ENCODE measurements around the gene ALKBH3. TPM values are rescaled to one million over a fixed set of nuclear protein-coding genes. Genes with fewer than 3 reads are reported as not detected.

The ALKBH3 gene
- total RNA-seq, 2 donors from 2014 or later = 81.7 to 84.4 TPM

DNA sequence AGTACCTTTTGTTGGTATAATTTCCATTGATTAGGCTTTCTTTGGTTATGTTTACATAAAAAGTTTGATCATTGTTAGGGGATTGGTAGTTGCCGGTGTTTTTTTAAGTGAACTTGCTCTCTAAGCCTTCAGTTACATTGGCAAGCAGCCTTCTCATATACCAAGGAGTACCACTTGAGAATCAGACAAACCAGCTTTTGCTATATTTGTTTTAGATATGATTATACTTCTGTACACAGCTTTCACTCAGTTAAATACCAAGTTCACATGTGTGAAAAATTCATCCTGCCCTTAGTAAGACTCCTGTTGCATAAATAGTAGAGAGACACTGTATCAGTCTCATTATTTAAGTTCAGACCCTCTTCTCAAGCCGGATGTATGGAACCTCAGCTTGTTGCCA lies 22.4 kb downstream of the ALKBH3 start:
- peaks cover 14% of the 10 kb centered on the region for H3K4me1 Mint-ChIP-seq (ENCODE audit: low read depth)
- H3K27me3 Mint-ChIP-seq (ENCODE audit: low read depth) = no peaks in the 10 kb centered on the region
- ATAC-seq (replicated peaks in 1 of 2) = no peak
- peaks cover 4 to 7% of the 10 kb centered on the region in 2 donors for H3K36me3 Mint-ChIP-seq (ENCODE audit: insufficient read depth in 2 of 2)
- H3K27ac Mint-ChIP-seq = no peak overlapping the region
- H3K4me3 Mint-ChIP-seq = no peak overlapping the region
- no peaks in the 10 kb centered on the region for H3K9me3 Mint-ChIP-seq
- no peak for DNase-seq

DNA sequence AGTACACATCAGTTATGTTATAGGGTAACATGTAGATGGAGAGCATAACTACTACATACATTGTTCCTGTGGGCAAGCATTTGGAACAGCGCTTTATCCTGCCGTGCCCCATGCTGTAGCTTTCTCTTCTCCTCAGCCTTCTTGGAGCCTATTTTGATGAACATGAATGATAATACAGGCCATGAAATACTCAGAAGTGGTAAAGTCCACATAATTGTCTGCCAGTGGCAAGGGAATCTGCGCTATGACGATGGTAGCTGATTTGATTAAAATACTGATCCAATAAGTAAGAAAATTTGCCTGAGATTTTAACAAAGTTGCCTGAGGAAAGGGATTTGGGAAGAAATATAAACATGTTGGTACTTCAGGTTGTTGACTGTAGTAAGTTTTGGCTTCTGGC lies 23.3 kb downstream of the ALKBH3 start:
- ATAC-seq (replicated peaks in 1 of 2) = no peak
- Mint-ChIP-seq H3K27me3 (ENCODE audit: low read depth) (no peaks in the 10 kb centered on the region), H3K4me1 (ENCODE audit: low read depth) (peaks cover 14% of the 10 kb centered on the region), H3K4me3 (no peak overlapping the region), H3K36me3 (ENCODE audit: insufficient read depth in 2 of 2) (peaks cover 0 to 3% of the 10 kb centered on the region in 2 donors), H3K9me3 (no peaks in the 10 kb centered on the region), H3K27ac (peak overlapping the region; percentile 42)
- DNase-seq = no peak

DNA sequence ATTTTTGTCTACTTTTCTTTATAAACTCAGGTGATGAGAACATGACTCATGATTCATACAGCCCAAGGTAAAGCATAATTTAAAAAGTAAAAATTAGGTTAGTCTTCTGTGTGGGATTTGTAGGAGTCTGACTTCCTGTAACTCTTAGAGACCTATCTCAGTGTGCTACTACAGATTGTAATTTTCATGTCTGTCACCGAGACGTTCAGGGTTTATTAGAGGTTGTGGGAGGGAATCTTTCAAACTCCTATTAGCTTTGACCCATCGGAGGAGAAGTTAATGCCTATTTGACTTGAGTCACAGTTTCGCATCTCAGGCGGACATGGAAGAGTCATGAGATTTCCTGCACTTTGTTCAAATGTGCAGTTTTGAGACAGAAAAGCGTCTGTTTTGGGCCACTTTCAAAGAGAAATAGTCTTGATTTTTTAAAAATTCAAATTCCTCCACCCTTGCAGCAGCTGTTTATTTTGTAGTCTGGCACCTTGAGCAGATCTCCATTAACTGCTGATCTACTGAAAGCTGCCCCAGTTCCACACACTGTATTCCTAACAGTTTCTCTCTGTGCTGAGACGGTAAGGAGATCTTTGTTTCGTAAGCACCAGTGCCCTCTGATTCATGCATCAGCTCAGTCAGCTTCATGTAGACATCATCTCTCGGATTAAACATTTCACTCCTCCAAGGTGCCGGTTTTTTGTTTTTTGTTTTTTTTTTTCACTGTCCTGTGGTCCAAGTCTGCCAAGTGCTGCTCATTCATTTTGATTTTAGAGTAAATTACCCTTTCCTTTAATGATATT lies 24.3 kb downstream of the ALKBH3 start:
- ATAC-seq (replicated peaks in 1 of 2) (no peak), DNase-seq (no peak)
- no peaks in the 10 kb centered on the region for H3K27me3 Mint-ChIP-seq (ENCODE audit: low read depth)
- H3K36me3 Mint-ChIP-seq (ENCODE audit: insufficient read depth in 2 of 2) = peaks cover 0 to 7% of the 10 kb centered on the region in 2 donors
- peaks cover 14% of the 10 kb centered on the region for H3K4me1 Mint-ChIP-seq (ENCODE audit: low read depth)
- no peak overlapping the region for H3K4me3 Mint-ChIP-seq
- H3K27ac Mint-ChIP-seq = no peak overlapping the region
- H3K9me3 Mint-ChIP-seq = no peaks in the 10 kb centered on the region

DNA sequence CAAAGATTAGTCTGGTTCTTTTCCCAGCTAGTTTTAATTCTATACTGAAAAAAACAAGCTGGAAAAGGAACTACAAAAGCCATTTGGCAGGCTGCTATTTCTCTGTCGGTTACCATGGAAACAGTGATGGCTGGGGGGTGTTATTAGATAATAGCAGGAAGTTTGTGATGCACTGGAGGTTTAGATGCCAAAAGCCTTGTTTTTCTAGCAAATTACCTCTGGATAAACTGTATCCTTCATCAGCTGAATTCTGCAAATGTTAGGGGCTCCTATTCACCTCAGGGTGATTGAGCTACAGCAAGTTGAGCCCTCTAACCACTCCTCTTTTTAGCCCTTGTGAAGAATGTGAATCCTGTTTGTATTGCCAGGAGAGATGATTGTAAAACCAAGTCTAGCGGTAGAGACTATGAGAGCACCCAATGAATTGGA lies 25.2 kb downstream of the ALKBH3 start:
- H3K27me3 Mint-ChIP-seq (ENCODE audit: low read depth) = no peaks in the 10 kb centered on the region
- no peak overlapping the region for H3K4me3 Mint-ChIP-seq
- H3K27ac Mint-ChIP-seq = no peak overlapping the region
- peaks cover 14% of the 10 kb centered on the region for H3K4me1 Mint-ChIP-seq (ENCODE audit: low read depth)
- no peaks in the 10 kb centered on the region for H3K9me3 Mint-ChIP-seq
- peaks cover 2 to 10% of the 10 kb centered on the region in 2 donors for H3K36me3 Mint-ChIP-seq (ENCODE audit: insufficient read depth in 2 of 2)
- DNase-seq = no peak
- ATAC-seq (replicated peaks in 1 of 2) = no peak

GRCh38 chr11:43907028-43907975 lies 26.7 kb downstream of the ALKBH3 start:
- peak overlapping the region; percentile 44 for H3K27ac Mint-ChIP-seq
- H3K9me3 Mint-ChIP-seq = no peaks in the 10 kb centered on the region
- ATAC-seq (replicated peaks in 1 of 2) (peak; percentile 37 to 38), DNase-seq (no peak)
- peaks cover 4 to 10% of the 10 kb centered on the region in 2 donors for H3K36me3 Mint-ChIP-seq (ENCODE audit: insufficient read depth in 2 of 2)
- peak overlapping the region; percentile 29 to 44 for H3K4me3 Mint-ChIP-seq
- H3K4me1 Mint-ChIP-seq (ENCODE audit: low read depth) = peaks cover 17% of the 10 kb centered on the region
- no peaks in the 10 kb centered on the region for H3K27me3 Mint-ChIP-seq (ENCODE audit: low read depth)

DNA sequence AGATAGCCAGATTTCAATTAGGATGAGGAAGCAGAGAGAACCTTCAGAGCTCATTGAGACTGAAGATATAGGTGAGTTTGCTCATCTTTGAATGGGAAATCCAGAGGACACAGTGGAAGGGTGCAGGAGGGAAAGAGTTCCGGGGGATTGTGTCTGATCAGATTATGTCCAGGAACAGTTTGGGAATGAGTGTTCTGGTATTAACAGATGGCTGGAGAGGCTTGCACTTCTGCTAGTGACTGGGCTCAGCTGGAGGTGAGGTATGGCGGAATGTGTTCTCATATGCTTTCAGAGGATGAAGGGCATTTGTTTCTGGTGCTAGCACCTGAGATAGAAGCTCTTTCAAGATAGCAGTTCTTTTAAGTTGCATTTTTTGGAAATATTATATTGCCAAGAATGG lies 27.6 kb downstream of the ALKBH3 start:
- Mint-ChIP-seq H3K27me3 (ENCODE audit: low read depth) (no peaks in the 10 kb centered on the region), H3K9me3 (no peaks in the 10 kb centered on the region), H3K27ac (no peak overlapping the region), H3K4me3 (no peak overlapping the region), H3K36me3 (ENCODE audit: insufficient read depth in 2 of 2) (peaks cover 4 to 11% of the 10 kb centered on the region in 2 donors), H3K4me1 (ENCODE audit: low read depth) (peaks cover 19% of the 10 kb centered on the region)
- ATAC-seq (replicated peaks in 1 of 2) (no peak), DNase-seq (no peak)

GRCh38 chr11:43908683-43909082 lies 28.1 kb downstream of the ALKBH3 start:
- Mint-ChIP-seq H3K36me3 (ENCODE audit: insufficient read depth in 2 of 2) (peaks cover 4 to 13% of the 10 kb centered on the region in 2 donors), H3K27ac (no peak overlapping the region), H3K9me3 (no peaks in the 10 kb centered on the region), H3K27me3 (ENCODE audit: low read depth) (no peaks in the 10 kb centered on the region), H3K4me1 (ENCODE audit: low read depth) (peaks cover 19% of the 10 kb centered on the region), H3K4me3 (no peak overlapping the region)
- DNase-seq (no peak), ATAC-seq (replicated peaks in 1 of 2) (no peak)

DNA sequence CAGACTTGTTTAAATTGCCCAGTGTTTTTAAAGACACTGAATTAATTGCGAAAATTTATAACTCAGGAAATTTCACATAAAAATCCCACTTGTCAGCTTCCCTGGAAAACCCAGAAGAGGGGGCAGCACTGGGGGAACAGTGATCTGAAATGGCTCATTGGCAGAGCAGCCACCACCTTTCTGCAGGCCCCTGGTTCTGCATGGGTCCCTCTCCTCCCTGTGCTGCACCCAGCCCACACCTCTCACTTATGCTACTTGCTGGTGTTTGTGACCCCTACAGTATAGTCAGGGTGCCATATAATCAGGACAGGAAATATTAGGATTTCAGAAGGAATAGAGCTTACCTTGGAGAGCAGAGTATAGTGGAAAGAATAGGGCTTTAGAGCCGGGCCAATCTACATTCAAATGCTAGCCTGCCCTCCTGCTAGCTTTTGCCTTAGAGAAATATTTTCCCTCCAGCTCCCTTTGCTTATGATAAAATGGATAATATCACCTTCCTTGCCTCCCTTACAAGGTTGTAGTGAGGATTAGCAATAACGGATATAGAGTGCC lies 33.3 kb downstream of the ALKBH3 start:
- H3K4me3 Mint-ChIP-seq = no peak overlapping the region
- peak overlapping the region; percentile 23 for H3K27ac Mint-ChIP-seq
- ATAC-seq (replicated peaks in 1 of 2) = no peak
- H3K36me3 Mint-ChIP-seq (ENCODE audit: insufficient read depth in 2 of 2) = peaks cover 7 to 18% of the 10 kb centered on the region in 2 donors
- DNase-seq = no peak
- no peaks in the 10 kb centered on the region for H3K9me3 Mint-ChIP-seq
- no peaks in the 10 kb centered on the region for H3K27me3 Mint-ChIP-seq (ENCODE audit: low read depth)
- peaks cover 10% of the 10 kb centered on the region for H3K4me1 Mint-ChIP-seq (ENCODE audit: low read depth)

GRCh38 chr11:43914466-43914865 lies 33.8 kb downstream of the ALKBH3 start:
- ATAC-seq (replicated peaks in 1 of 2) (no peak), DNase-seq (no peak)
- Mint-ChIP-seq H3K9me3 (no peaks in the 10 kb centered on the region), H3K4me1 (ENCODE audit: low read depth) (peaks cover 12% of the 10 kb centered on the region), H3K36me3 (ENCODE audit: insufficient read depth in 2 of 2) (peaks cover 7 to 18% of the 10 kb centered on the region in 2 donors), H3K27ac (peak overlapping the region; percentile 23), H3K27me3 (ENCODE audit: low read depth) (no peaks in the 10 kb centered on the region), H3K4me3 (no peak overlapping the region)

- ATAC-seq (replicated peaks in 1 of 2) = no peak
- Mint-ChIP-seq H3K36me3 (ENCODE audit: insufficient read depth in 2 of 2) (peaks cover 9 to 19% of the 10 kb centered on the region in 2 donors), H3K9me3 (no peaks in the 10 kb centered on the region), H3K27ac (no peak overlapping the region), H3K4me1 (ENCODE audit: low read depth) (peaks cover 27% of the 10 kb centered on the region), H3K27me3 (ENCODE audit: low read depth) (no peaks in the 10 kb centered on the region), H3K4me3 (no peak overlapping the region)
- no peak for DNase-seq
Measured at GRCh38 chr11:43916621-43917020, 36.0 kb downstream of the ALKBH3 start.

- Mint-ChIP-seq H3K4me3 (no peak overlapping the region), H3K36me3 (ENCODE audit: insufficient read depth in 2 of 2) (peaks cover 9 to 19% of the 10 kb centered on the region in 2 donors)
Measured at GRCh38 chr11:43917851-43918250, 37.2 kb downstream of the ALKBH3 start.

DNA sequence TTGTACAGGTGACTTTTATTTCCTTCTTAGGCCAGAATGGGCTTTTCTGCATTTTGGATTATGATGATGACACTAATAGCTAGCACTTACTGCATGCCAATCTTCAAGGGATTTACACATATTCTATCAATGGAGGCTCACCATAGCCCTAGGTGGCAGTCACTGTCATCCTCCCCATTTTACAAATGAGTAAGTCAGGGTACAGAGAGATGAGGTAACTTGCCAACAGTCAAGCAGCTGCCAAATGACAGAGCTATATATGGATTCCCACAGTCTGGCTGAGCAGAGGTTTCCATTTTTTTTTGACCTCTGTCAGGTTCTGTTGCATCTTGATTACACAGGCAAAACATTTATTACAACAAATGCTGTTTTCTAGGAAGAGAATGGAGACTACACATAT lies 38.0 kb downstream of the ALKBH3 start:
- ATAC-seq (replicated peaks in 1 of 2) (peak; percentile 38 to 51), DNase-seq (peak in 1 of 2 donors; percentile 13)
- H3K36me3 Mint-ChIP-seq (ENCODE audit: insufficient read depth in 2 of 2) = peaks cover 9 to 17% of the 10 kb centered on the region in 2 donors
- peak overlapping the region; percentile 14 for H3K27ac Mint-ChIP-seq
- H3K4me3 Mint-ChIP-seq = peak overlapping the region in 1 of 2 donors; percentile 15
- H3K27me3 Mint-ChIP-seq (ENCODE audit: low read depth) = no peaks in the 10 kb centered on the region
- H3K4me1 Mint-ChIP-seq (ENCODE audit: low read depth) = peaks cover 24% of the 10 kb centered on the region
- H3K9me3 Mint-ChIP-seq = no peaks in the 10 kb centered on the region

More at GRCh38 chr11:43917851-43918250, 37.2 kb downstream of the ALKBH3 start:
- ATAC-seq (replicated peaks in 1 of 2) (no peak), DNase-seq (no peak)
- Mint-ChIP-seq H3K9me3 (no peaks in the 10 kb centered on the region), H3K27me3 (ENCODE audit: low read depth) (no peaks in the 10 kb centered on the region), H3K4me1 (ENCODE audit: low read depth) (peaks cover 24% of the 10 kb centered on the region), H3K27ac (no peak overlapping the region)
